Effector memory CD8-positive, alpha-beta T cell (primary cell): ENCODE measurements around the gene RHBDF1.
A peak's percentile ranks its signal among the peaks of the same experiment; 100 is the strongest.
"Not testable (repeated sequence)": the region's sequence is repeated elsewhere in the genome, so short reads cannot be mapped to it uniquely, and the experiment has no call there.

Experiments used
- ATAC-seq: fragments of 150-1000 bp; cut with Tn5 transposase; replicated peaks from 2 replicates; pipeline ENCODE4 v1.10.0; 2021; ENCODE audit warnings: mild to moderate bottlenecking, moderate library complexity
- DNase-seq, 3 experiments: peaks; one replicate each; pipeline ENCODE4 v3.0.0; 2021
- H3K27ac Mint-ChIP-seq, 2 donors: one replicate each; pipeline ENCODE4 v1.8.0; 2022; ENCODE audit warnings: mild to moderate bottlenecking in 2 of 2, mixed read lengths in 2 of 2, moderate library complexity in 2 of 2
- H3K27me3 Mint-ChIP-seq, 2 donors: one replicate each; pipeline ENCODE4 v1.8.0; 2022; ENCODE audit warnings: mixed read lengths in 2 of 2
- H3K36me3 Mint-ChIP-seq: one replicate; pipeline ENCODE4 v1.8.0; 2022; ENCODE audit warnings: mild to moderate bottlenecking, moderate library complexity, mixed read lengths; ENCODE audit not compliant: insufficient read depth
- H3K4me1 Mint-ChIP-seq, 2 donors: one replicate each; pipeline ENCODE4 v1.8.0; 2022; ENCODE audit warnings: low read depth in 2 of 2, mixed read lengths in 2 of 2
- H3K4me3 Mint-ChIP-seq, 2 donors: one replicate each; pipeline ENCODE4 v1.8.0; 2022; ENCODE audit warnings: mild to moderate bottlenecking in 2 of 2, mixed read lengths in 2 of 2, moderate library complexity in 2 of 2
- H3K9me3 Mint-ChIP-seq, 2 donors: one replicate each; pipeline ENCODE4 v1.8.0; 2022; ENCODE audit warnings: mixed read lengths in 2 of 2

RHBDF1 gene

GRCh38 chr16:38941-39892, 33.2 kb downstream of the RHBDF1 start:
- Mint-ChIP-seq H3K36me3 (peaks cover 14% of the 10 kb centered on the region), H3K27ac (peak overlapping the region; percentile 79 to 84), H3K9me3 (no peaks in the 10 kb centered on the region), H3K4me3 (peak overlapping the region in 1 of 2 donors; percentile 44), H3K4me1 (peaks cover 32 to 35% of the 10 kb centered on the region in 2 donors), H3K27me3 (no peaks in the 10 kb centered on the region)
- peak; percentile 97 for ATAC-seq
- DNase-seq: peak; percentile 49 to 56 (median 51)

GRCh38 chr16:38206-38605, 34.2 kb downstream of the RHBDF1 start:
- not testable (repeated sequence) for H3K27me3 Mint-ChIP-seq, H3K9me3 Mint-ChIP-seq, DNase-seq, H3K36me3 Mint-ChIP-seq, ATAC-seq, H3K4me3 Mint-ChIP-seq
- H3K27ac Mint-ChIP-seq: peak overlapping the region; percentile 49 to 84
- peaks cover 29 to 32% of the 10 kb centered on the region in 2 donors for H3K4me1 Mint-ChIP-seq

GRCh38 chr16:37511-37910, 34.9 kb downstream of the RHBDF1 start:
- Mint-ChIP-seq H3K27ac (no peak overlapping the region), H3K9me3 (no peaks in the 10 kb centered on the region), H3K27me3 (no peaks in the 10 kb centered on the region), H3K4me3 (no peak overlapping the region), H3K4me1 (peaks cover 26 to 28% of the 10 kb centered on the region in 2 donors), H3K36me3 (peaks cover 5% of the 10 kb centered on the region)
- ATAC-seq (no peak), DNase-seq (no peak)

- H3K36me3 Mint-ChIP-seq: peaks cover 5% of the 10 kb centered on the region
- no peaks in the 10 kb centered on the region for H3K9me3 Mint-ChIP-seq
- DNase-seq (peak in 1 of 3 experiments; percentile 0), ATAC-seq (no peak)
- peaks cover 17 to 20% of the 10 kb centered on the region in 2 donors for H3K4me1 Mint-ChIP-seq
- H3K4me3 Mint-ChIP-seq: no peak overlapping the region
- H3K27me3 Mint-ChIP-seq: no peaks in the 10 kb centered on the region
- H3K27ac Mint-ChIP-seq: peak overlapping the region in 1 of 2 donors; percentile 69
Measured at GRCh38 chr16:36336-36984, 36.0 kb downstream of the RHBDF1 start.

- H3K4me1 Mint-ChIP-seq: peaks cover 17 to 20% of the 10 kb centered on the region in 2 donors
- peaks cover 5% of the 10 kb centered on the region for H3K36me3 Mint-ChIP-seq
- no peak overlapping the region for H3K4me3 Mint-ChIP-seq
- DNase-seq (no peak), ATAC-seq (no peak)
- no peaks in the 10 kb centered on the region for H3K27me3 Mint-ChIP-seq
- no peaks in the 10 kb centered on the region for H3K9me3 Mint-ChIP-seq
- peak overlapping the region in 1 of 2 donors; percentile 3 for H3K27ac Mint-ChIP-seq
Measured at GRCh38 chr16:35678-36305, 36.6 kb downstream of the RHBDF1 start.

GRCh38 chr16:35011-35677, 37.3 kb downstream of the RHBDF1 start:
- Mint-ChIP-seq H3K4me3 (peak overlapping the region in 1 of 2 donors; percentile 11), H3K27ac (peak overlapping the region in 1 of 2 donors; percentile 3), H3K36me3 (peaks cover 5% of the 10 kb centered on the region), H3K27me3 (no peaks in the 10 kb centered on the region), H3K9me3 (no peaks in the 10 kb centered on the region), H3K4me1 (peaks cover 17 to 20% of the 10 kb centered on the region in 2 donors)
- no peak for ATAC-seq
- peak in 1 of 3 experiments; percentile 0 for DNase-seq

GRCh38 chr16:34648-34987, 37.8 kb downstream of the RHBDF1 start:
- Mint-ChIP-seq H3K27ac (peak overlapping the region in 1 of 2 donors; percentile 3), H3K4me1 (peaks cover 17 to 20% of the 10 kb centered on the region in 2 donors), H3K36me3 (peaks cover 5% of the 10 kb centered on the region), H3K9me3 (no peaks in the 10 kb centered on the region), H3K27me3 (no peaks in the 10 kb centered on the region), H3K4me3 (peak overlapping the region in 1 of 2 donors; percentile 11)
- ATAC-seq: no peak
- peak in 1 of 3 experiments; percentile 0 for DNase-seq

- DNase-seq (no peak), ATAC-seq (no peak)
- H3K4me3 Mint-ChIP-seq: no peak overlapping the region
- no peaks in the 10 kb centered on the region for H3K9me3 Mint-ChIP-seq
- H3K27me3 Mint-ChIP-seq: no peaks in the 10 kb centered on the region
- H3K4me1 Mint-ChIP-seq: peaks cover 12 to 15% of the 10 kb centered on the region in 2 donors
- H3K27ac Mint-ChIP-seq: no peak overlapping the region
- peaks cover under 1% of the 10 kb centered on the region for H3K36me3 Mint-ChIP-seq
Measured at GRCh38 chr16:33877-34647, 38.4 kb downstream of the RHBDF1 start.

- not testable (repeated sequence) for H3K9me3 Mint-ChIP-seq, H3K27ac Mint-ChIP-seq, H3K4me1 Mint-ChIP-seq, ATAC-seq, H3K27me3 Mint-ChIP-seq, H3K36me3 Mint-ChIP-seq, H3K4me3 Mint-ChIP-seq
- DNase-seq: peak in 1 of 3 experiments; percentile 0
Measured at GRCh38 chr16:33154-33876, 39.1 kb downstream of the RHBDF1 start.

GRCh38 chr16:30627-31026, 41.8 kb downstream of the RHBDF1 start:
- not testable (repeated sequence) for H3K4me1 Mint-ChIP-seq, H3K36me3 Mint-ChIP-seq, H3K27ac Mint-ChIP-seq, DNase-seq, ATAC-seq, H3K27me3 Mint-ChIP-seq, H3K4me3 Mint-ChIP-seq, H3K9me3 Mint-ChIP-seq

- not testable (repeated sequence) for H3K4me1 Mint-ChIP-seq, H3K9me3 Mint-ChIP-seq, H3K4me3 Mint-ChIP-seq, H3K27ac Mint-ChIP-seq, H3K36me3 Mint-ChIP-seq, H3K27me3 Mint-ChIP-seq
- ATAC-seq (peak; percentile 61), DNase-seq (peak in 1 of 3 experiments; percentile 0)
Measured at GRCh38 chr16:25926-26348, 46.5 kb downstream of the RHBDF1 start.

GRCh38 chr16:24151-24550, 48.3 kb downstream of the RHBDF1 start:
- H3K4me1 Mint-ChIP-seq, H3K4me3 Mint-ChIP-seq, H3K27ac Mint-ChIP-seq, H3K27me3 Mint-ChIP-seq, H3K9me3 Mint-ChIP-seq, H3K36me3 Mint-ChIP-seq, ATAC-seq: not testable (repeated sequence)
- DNase-seq: peak in 1 of 3 experiments; percentile 0
